Cardiac fibroblast (primary cell): ENCODE measurements around the gene CLHC1.

Source experiments
- DNase-seq, 2 donors: peaks; one replicate each; pipeline versions ENCODE4 v3.0.0 to v3.0.0-alpha.2; 2010; ENCODE audit warnings: low read depth in 2 of 2
- H3K4me3 ChIP-seq, 2 donors: replicated peaks in 1 of 2; 1 replicate in 1 of 2; 2 replicates in 1 of 2; pipeline ENCODE4 v1.5.1; 2011; ENCODE audit warnings: low read depth in 2 of 2, low read length in 2 of 2, mild to moderate bottlenecking in 2 of 2, moderate library complexity in 1 of 2
- CTCF ChIP-seq: IDR thresholded peaks from one replicate; pipeline ENCODE4 v1.5.1; 2011; ENCODE audit warnings: low read depth, mild to moderate bottlenecking, low read length, inconsistent platforms

Gene CLHC1

DNA sequence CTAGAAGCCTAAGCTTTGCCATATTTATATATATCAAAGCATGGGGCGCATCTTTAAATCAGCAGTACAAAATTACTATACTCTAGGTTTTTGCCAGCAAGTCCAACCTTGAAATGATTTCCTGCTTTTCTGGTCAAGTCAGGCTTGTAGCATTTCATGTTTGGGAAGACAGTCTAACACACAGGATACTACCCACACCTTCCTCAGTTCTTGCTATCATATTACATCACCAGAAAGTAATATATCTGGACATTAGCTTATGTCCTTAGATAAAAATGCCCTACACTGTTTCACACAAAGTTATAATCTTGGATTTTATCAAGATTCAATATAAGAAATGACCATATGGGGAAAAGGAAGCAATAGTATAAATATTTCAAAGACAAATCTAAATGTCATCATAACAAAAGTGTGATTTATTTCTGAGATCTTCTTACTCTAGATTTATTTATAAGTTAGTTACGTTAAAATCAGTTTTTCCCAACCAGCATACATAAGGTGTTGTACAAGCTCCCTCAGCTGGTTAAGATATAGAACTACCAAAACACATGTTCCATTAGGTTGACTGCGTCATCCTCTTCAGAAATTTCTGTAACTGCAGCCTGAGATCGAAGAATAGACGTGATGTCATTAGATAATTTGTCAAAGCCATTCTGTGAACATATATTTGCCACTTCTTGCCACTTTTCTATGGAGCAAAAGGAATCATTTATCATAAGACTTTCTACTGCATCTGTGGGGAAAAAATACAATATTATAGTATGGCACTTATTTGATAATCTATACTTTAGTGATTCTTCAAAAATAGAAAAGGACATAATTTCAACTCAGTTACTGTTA lies 56.6 kb downstream of the CLHC1 start:
- H3K4me3 ChIP-seq, result no peak overlapping the region
- peak; percentile 80 to 85 for DNase-seq
- peak; percentile 49 for TF ChIP-seq CTCF

DNA sequence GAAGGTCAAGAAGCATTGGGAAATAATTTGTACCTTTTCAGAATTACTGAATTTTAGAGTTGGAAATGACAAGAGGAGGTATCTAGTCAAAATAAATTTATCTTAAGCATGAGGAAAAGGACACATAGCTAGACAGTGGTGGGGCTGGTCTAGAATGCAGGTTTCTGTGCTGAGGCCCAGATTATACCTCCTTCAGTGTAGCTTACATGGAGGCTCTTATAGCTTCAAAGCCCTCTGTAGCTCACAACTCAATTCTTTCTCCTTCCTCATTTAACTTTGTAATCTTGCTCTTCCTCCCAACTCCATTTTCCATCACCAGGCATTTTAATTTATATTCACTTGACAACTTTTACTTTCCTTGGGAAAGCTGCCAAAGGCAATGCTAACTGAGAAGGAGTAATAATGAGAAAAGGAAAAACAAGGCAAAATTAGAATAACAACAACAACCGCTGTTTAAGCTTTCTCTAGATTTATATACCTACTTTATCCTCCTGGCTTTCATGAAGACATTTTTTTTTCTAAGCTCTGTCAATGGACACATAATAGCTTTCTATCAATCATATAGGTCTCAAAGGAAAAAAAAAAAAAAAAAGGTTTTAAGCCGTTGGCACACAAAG lies 58.5 kb downstream of the CLHC1 start:
- no peak for TF ChIP-seq CTCF
- DNase-seq, result no peak
- H3K4me3 ChIP-seq, result no peak overlapping the region

DNA sequence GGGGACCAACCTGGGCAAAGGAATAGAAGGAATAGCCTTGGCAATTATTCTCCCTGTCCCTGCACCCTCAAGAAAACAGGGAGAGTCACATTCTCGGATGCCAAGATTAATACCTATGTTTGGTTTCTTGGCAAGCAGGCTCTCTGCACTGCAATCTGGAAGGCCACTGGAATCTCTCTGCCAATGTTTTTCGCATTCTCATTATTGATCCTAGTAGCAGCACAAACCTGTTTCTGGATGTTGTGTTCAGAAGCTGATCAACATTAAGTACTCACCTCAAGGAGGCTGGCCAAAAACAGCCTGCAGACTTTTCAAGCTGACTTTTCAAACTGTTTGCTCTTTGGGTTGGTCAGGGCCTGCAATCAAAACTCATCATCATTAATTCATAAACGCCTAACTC lies 62.2 kb downstream of the CLHC1 start:
- DNase-seq, result no peak
- TF ChIP-seq CTCF, result no peak
- no peak overlapping the region for H3K4me3 ChIP-seq

- TF ChIP-seq CTCF, result no peak
- DNase-seq, result no peak
- H3K4me3 ChIP-seq, result no peak overlapping the region
These were observed 62.7 kb downstream of the CLHC1 start for GRCh38 chr2:55169359-55169758.

DNA sequence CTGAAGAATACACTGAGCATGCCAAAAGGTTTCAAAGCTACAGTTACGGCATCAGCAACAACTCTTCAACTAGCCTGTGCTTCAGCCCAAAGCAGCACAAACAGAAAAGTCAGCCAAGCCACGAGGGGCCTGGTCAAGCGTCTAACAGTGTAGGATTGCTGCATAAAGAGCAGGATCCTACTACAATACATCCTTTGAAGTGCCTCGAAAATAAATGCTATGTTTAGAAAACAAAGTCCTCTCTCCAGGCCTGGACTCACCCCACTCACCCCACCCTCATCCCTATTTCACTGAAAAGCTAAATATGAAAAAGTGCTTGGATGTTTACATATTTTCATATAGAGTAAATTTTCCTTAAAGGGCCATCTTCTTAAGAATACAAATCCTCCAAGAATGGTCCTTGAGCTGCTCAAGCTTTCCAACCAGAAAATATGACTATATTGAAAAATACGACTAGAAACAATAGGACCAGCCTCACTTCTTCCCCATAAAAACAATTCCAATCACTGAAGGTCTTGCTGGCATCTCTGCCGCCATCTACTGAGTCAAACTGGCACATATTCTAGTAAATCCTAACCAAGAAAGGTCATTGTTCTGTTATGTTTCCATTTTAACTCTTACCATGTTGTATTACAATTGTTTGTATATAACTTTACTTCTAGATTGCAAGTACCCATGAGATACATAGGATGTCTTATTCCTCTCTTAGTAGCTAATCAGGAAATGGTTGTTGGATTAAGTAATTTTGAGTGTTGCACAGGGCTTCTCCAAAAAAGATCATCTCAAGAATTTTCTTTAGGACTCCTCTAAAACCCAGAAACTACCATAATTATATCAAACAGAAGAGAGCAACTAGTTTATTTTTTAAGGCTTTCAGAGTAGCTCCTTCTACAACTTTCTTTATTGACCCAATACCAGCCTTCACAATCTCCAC lies 63.6 kb downstream of the CLHC1 start:
- no peak overlapping the region for H3K4me3 ChIP-seq
- DNase-seq, result peak; percentile 89 to 90
- TF ChIP-seq CTCF, result peak; percentile 81

- DNase-seq, result peak; percentile 60 to 66
- TF ChIP-seq CTCF, result no peak
- no peak overlapping the region for H3K4me3 ChIP-seq
These were observed 66.5 kb downstream of the CLHC1 start for GRCh38 chr2:55165626-55166025.
